Dedifferentiated amniotic fluid mesenchymal stem cell (primary cell): Measurements from ENCODE around the gene SESN3.
"Not testable (repeated sequence)": the region's sequence is repeated elsewhere in the genome, so short reads cannot be mapped to it uniquely, and the experiment has no call there.

ENCODE experiments used
- DNase-seq: peaks from one replicate; pipeline ENCODE4 v3.0.0-alpha.2; 2016; ENCODE audit errors: extremely low spot score

Gene SESN3

GRCh38 chr11:95248666-95249467 is 17.9 kb upstream of the SESN3 start:
- DNase-seq, result no peak

GRCh38 chr11:95247883-95248282 is 16.9 kb upstream of the SESN3 start:
- DNase-seq, result no peak

GRCh38 chr11:95247127-95247684 is 16.2 kb upstream of the SESN3 start:
- no peak for DNase-seq

- no peak for DNase-seq
Observed at GRCh38 chr11:95245581-95245980, 14.6 kb upstream of the SESN3 start.

GRCh38 chr11:95245038-95245437 is 14.0 kb upstream of the SESN3 start:
- peak; percentile 29 for DNase-seq

GRCh38 chr11:95243673-95244072 is 12.7 kb upstream of the SESN3 start:
- no peak for DNase-seq

- DNase-seq, result no peak
Observed at GRCh38 chr11:95242845-95243605, 12.0 kb upstream of the SESN3 start.

GRCh38 chr11:95242091-95242844 is 11.3 kb upstream of the SESN3 start:
- no peak for DNase-seq

- no peak for DNase-seq
Observed at GRCh38 chr11:95241681-95242081, 10.7 kb upstream of the SESN3 start.

GRCh38 chr11:95239871-95240649 is 9.1 kb upstream of the SESN3 start:
- no peak for DNase-seq

- DNase-seq, result no peak
Observed at GRCh38 chr11:95232666-95233065, 1.7 kb upstream of the SESN3 start.

GRCh38 chr11:95231881-95232605 is 1.0 kb upstream of the SESN3 start:
- peak; percentile 75 for DNase-seq

GRCh38 chr11:95230810-95231126 is 234 bp downstream of the SESN3 start:
- DNase-seq, result no peak

GRCh38 chr11:95229993-95230809 is 801 bp downstream of the SESN3 start:
- DNase-seq, result no peak

GRCh38 chr11:95229199-95229992 is 1.6 kb downstream of the SESN3 start:
- DNase-seq, result peak; percentile 50

- DNase-seq, result peak; percentile 20
Observed at GRCh38 chr11:95228081-95228749, 2.8 kb downstream of the SESN3 start.

- not testable (repeated sequence) for DNase-seq
Observed at GRCh38 chr11:95227060-95227459, 3.9 kb downstream of the SESN3 start.

GRCh38 chr11:95222817-95223216 is 8.2 kb downstream of the SESN3 start:
- DNase-seq, result no peak
